RWPE2 (cell line): Measurements from ENCODE around the gene HDAC9.
A peak's percentile ranks its signal among the peaks of the same experiment; 100 is the strongest.

Source experiments
- ATAC-seq: fragments of 200-7000 bp; cut with Tn5 transposase; 3 replicates; pipeline ENCODE4 v1.9.1; 2021; ENCODE audit warnings: low read depth
- DNase-seq: peaks from one replicate; pipeline ENCODE4 v3.0.0-alpha.2; 2020; ENCODE audit warnings: low spot score
- H3K27ac ChIP-seq: fragments of 450-650 bp; 2 replicates; pipeline ENCODE4 v1.5.1; 2017; ENCODE audit warnings: mild to moderate bottlenecking; ENCODE audit not compliant: poor library complexity, severe bottlenecking
- H3K27me3 ChIP-seq: fragments of 250-450 bp; sonication (Bioruptor Pico); 2 replicates; pipeline ENCODE4 v1.5.1; 2021; ENCODE audit warnings: mild to moderate bottlenecking, moderate library complexity; ENCODE audit not compliant: insufficient read depth, poor library complexity, severe bottlenecking
- H3K36me3 ChIP-seq: fragments of 250-450 bp; sonication (Bioruptor Pico); 2 replicates; pipeline ENCODE4 v1.5.1; 2020; ENCODE audit warnings: low read depth, mild to moderate bottlenecking, moderate library complexity
- H3K4me1 ChIP-seq: fragments of 250-450 bp; sonication (Bioruptor Pico); 2 replicates; pipeline ENCODE4 v1.5.1; 2021; ENCODE audit warnings: mild to moderate bottlenecking, moderate library complexity; ENCODE audit not compliant: insufficient read depth, poor library complexity, severe bottlenecking
- H3K4me3 ChIP-seq: fragments of 250-450 bp; sonication (Bioruptor Pico); 2 replicates; pipeline ENCODE4 v1.5.1; 2021; ENCODE audit warnings: mild to moderate bottlenecking, moderate library complexity; ENCODE audit not compliant: severe bottlenecking
- H3K9me3 ChIP-seq: fragments of 250-450 bp; sonication (Bioruptor Pico); 2 replicates; pipeline ENCODE4 v1.5.1; 2021; ENCODE audit warnings: mild to moderate bottlenecking, moderate library complexity; ENCODE audit not compliant: severe bottlenecking
- TF ChIP-seq, protein P1 (sequence below): fragments of 450-650 bp; IDR thresholded peaks from one replicate; pipeline ENCODE4 v1.5.1; 2017; ENCODE audit warnings: mild to moderate bottlenecking, moderate library complexity; ENCODE audit not compliant: poor library complexity, severe bottlenecking

HDAC9 gene

DNA sequence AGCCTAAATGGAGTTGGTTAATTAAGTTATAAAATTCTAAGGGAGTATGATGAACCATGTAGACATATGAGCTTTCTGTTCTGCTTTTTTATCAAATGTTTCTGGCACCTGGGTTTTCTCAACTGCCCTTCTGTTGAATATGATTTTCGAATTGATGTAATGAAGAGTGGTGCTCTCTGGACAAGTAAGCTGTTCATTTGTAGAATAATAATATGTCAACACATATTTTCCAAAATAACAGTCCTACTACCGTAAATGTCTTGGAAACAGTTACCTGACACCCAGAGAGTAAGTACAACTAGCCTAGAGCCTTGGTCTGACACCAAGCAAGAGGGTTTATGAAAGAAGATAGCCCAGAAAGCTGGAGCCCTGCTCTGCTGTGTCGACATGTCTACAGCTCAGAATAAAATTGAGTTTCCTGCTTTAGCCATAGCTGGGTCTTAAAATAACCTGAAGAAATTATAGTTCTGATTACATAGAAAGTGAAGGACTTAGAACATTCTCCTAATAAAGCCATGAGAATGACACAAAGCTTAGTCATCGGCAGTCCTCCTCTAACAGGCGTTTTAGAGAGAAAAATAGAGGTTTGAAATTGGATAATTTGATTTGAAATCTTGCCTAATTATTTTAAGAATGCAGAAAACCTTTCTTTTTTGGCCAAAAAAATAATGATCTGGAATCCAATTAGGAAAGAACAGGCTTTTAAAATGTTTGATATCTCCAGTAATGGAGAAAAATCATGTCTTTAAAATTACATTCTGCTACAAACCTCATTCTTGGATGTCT is 25.1 kb downstream of the HDAC9 start:
- H3K27ac ChIP-seq: peak overlapping the region; percentile 8
- ATAC-seq (peak; percentile 87), DNase-seq (no peak)
- H3K4me1 ChIP-seq: peaks cover 13% of the 10 kb centered on the region
- no peaks in the 10 kb centered on the region for H3K36me3 ChIP-seq
- H3K4me3 ChIP-seq: no peak overlapping the region
- H3K27me3 ChIP-seq: no peaks in the 10 kb centered on the region
- H3K9me3 ChIP-seq: no peaks in the 10 kb centered on the region
- TF ChIP-seq, protein P1, sequence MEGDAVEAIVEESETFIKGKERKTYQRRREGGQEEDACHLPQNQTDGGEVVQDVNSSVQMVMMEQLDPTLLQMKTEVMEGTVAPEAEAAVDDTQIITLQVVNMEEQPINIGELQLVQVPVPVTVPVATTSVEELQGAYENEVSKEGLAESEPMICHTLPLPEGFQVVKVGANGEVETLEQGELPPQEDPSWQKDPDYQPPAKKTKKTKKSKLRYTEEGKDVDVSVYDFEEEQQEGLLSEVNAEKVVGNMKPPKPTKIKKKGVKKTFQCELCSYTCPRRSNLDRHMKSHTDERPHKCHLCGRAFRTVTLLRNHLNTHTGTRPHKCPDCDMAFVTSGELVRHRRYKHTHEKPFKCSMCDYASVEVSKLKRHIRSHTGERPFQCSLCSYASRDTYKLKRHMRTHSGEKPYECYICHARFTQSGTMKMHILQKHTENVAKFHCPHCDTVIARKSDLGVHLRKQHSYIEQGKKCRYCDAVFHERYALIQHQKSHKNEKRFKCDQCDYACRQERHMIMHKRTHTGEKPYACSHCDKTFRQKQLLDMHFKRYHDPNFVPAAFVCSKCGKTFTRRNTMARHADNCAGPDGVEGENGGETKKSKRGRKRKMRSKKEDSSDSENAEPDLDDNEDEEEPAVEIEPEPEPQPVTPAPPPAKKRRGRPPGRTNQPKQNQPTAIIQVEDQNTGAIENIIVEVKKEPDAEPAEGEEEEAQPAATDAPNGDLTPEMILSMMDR: no peak

DNA sequence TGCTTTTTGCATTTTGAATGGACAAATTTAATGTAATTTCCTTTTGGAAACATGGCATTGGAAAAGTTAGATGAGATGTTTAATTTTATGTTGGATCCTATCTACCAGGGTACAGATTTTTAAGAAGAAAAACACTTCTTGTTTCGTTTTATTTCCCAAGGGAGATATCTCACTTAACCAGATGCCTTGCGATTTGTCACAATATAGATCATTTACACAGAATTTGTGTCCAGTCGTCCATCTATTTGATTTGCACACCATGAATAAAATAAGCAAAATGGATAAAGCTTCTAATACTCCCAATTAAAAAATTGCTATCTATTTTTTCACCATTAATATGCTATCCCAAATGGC is 25.7 kb downstream of the HDAC9 start:
- Histone ChIP-seq H3K27me3 (no peaks in the 10 kb centered on the region), H3K4me1 (peaks cover 13% of the 10 kb centered on the region), H3K9me3 (no peaks in the 10 kb centered on the region), H3K4me3 (no peak overlapping the region), H3K36me3 (no peaks in the 10 kb centered on the region), H3K27ac (peak overlapping the region; percentile 8)
- TF ChIP-seq, protein P1: no peak
- no peak for DNase-seq
- no peak for ATAC-seq

DNA sequence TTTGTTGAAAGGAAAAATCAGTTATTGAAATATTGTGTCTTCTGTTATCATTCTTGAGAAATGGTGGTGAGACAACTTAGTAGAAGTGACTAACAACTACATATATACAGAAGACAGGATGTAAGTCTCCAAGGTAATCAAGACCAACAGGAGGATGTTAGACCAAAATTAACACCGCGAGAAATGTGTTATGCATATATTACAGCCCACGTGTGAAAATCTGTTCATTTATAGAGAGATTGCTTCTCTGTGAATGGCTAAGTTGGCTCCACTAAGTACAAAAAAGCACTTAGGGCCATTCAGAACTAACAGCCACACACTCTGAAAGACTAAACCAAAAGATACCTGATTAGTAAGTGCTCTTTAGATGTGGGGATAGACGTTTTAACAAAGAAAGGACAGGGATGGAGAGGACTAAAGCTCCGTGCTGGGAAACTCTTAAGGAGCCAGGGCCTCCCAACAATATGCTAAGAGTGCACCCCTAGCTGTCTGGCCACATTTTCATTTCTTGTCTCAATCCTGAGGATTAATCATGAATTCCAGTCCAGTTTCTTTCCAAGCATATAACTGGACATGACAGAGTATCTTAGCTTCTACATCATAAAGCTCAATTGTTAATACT is 26.5 kb downstream of the HDAC9 start:
- no peak for DNase-seq
- Histone ChIP-seq H3K4me1 (peaks cover 13% of the 10 kb centered on the region), H3K36me3 (no peaks in the 10 kb centered on the region), H3K27me3 (no peaks in the 10 kb centered on the region), H3K9me3 (no peaks in the 10 kb centered on the region), H3K4me3 (no peak overlapping the region), H3K27ac (no peak overlapping the region)
- TF ChIP-seq, protein P1: no peak
- no peak for ATAC-seq

DNA sequence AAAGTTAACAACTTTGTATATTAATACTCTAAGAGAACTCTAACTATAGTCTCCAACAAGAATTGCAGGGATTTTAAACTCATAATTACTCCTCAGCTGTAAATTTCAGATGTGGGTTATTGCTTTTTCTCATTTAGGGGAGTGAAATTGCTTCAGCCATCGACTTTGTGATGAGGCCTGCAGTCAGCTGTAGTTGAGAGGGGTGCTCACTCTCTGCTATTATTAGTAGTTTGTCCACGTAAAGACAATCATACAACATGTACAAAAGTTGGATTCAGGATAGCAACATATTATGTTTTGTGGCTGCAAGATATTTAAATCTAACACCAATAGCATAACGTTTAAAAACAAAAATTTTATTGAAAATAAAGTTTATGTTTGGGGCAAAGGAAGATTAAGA is 28.7 kb downstream of the HDAC9 start:
- Histone ChIP-seq H3K9me3 (no peaks in the 10 kb centered on the region), H3K4me3 (no peak overlapping the region), H3K36me3 (no peaks in the 10 kb centered on the region), H3K27ac (no peak overlapping the region), H3K4me1 (peaks cover 13% of the 10 kb centered on the region), H3K27me3 (no peaks in the 10 kb centered on the region)
- DNase-seq (no peak), ATAC-seq (no peak)
- TF ChIP-seq, protein P1: no peak

DNA sequence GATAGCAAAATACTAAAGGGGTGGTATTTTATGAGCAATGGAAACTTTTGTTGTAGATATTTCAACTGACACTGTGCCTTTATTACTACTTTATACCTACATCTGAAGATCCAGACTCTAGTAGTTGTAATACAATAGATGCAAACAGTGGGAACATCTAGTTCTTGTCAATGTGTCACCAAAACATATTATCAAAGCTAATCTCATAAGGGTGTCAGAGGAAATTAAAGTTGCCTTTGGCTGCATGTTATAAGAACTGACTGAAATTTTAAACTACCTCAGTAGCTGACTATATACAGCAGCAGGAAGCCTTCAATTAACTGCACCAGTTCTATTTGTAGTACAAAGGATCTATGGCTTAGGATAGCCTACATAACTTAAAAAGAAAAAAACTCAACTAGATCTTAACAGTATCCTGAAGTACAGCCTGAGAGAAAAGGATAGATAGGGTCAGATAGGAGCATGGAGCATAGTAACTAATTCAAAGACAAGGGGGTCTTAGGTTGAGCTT is 30.9 kb downstream of the HDAC9 start:
- no peaks in the 10 kb centered on the region for H3K9me3 ChIP-seq
- no peaks in the 10 kb centered on the region for H3K27me3 ChIP-seq
- ATAC-seq (no peak), DNase-seq (no peak)
- no peak overlapping the region for H3K4me3 ChIP-seq
- no peak overlapping the region for H3K27ac ChIP-seq
- no peaks in the 10 kb centered on the region for H3K36me3 ChIP-seq
- TF ChIP-seq, protein P1: no peak
- no peaks in the 10 kb centered on the region for H3K4me1 ChIP-seq
